ENCODE results near the gene PBX1.

Gene PBX1

DNA sequence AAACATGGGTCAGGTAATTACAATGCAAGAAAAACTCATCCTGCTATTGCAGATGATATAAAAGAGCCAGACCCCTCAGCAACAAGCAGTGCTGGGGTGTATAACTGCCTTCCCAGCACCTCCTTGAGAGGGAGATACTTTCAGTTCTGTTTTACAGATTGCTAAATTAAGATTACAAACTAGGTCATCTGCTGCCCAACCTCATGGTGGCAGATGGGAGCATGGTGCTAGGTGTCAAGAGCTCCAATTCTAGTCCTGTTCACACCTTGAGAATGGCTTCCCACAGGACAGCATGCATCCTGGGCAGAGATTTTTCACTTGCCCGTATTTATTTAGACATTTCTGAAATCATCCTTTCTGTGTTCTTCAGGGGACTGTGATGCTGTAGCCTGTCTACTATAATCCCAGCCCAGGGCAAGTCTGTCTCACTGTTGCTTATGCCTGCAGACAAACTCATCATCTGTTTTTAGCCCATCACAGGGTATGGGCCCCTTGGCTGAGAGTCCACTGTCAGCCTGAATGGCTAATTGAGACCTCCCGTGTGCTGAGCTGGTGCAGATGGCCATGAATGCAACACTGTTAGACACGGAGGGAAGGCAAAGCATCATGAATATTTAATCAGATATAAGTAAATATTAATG is 40.2 kb upstream of the PBX1 start:
- no peaks in the 10 kb centered on the region for H4K20me1 ChIP-seq (ENCODE audit: insufficient read depth, low read length)
- peaks cover 12% of the 10 kb centered on the region for H3K4me1 ChIP-seq (ENCODE audit: low read length)
- H3K9ac ChIP-seq (ENCODE audit: low read length), result no peak overlapping the region
- H3K4me2 ChIP-seq (ENCODE audit: low read depth, low read length), result peak overlapping the region; percentile 40
- TF ChIP-seq EZH2phosphoT487 (IDR thresholded peaks at IDR 0.05; ENCODE audit: low read length) (no peak), EZH2 (optimal IDR thresholded peaks at IDR 0.05; ENCODE audit: low read depth, low read length) (no peak)
- TF ChIP-seq, protein P1, sequence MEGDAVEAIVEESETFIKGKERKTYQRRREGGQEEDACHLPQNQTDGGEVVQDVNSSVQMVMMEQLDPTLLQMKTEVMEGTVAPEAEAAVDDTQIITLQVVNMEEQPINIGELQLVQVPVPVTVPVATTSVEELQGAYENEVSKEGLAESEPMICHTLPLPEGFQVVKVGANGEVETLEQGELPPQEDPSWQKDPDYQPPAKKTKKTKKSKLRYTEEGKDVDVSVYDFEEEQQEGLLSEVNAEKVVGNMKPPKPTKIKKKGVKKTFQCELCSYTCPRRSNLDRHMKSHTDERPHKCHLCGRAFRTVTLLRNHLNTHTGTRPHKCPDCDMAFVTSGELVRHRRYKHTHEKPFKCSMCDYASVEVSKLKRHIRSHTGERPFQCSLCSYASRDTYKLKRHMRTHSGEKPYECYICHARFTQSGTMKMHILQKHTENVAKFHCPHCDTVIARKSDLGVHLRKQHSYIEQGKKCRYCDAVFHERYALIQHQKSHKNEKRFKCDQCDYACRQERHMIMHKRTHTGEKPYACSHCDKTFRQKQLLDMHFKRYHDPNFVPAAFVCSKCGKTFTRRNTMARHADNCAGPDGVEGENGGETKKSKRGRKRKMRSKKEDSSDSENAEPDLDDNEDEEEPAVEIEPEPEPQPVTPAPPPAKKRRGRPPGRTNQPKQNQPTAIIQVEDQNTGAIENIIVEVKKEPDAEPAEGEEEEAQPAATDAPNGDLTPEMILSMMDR (IDR thresholded peaks at IDR 0.05; ENCODE audit: low read length), result peak; percentile 67
- H3K79me2 ChIP-seq (ENCODE audit: low read length), result no peaks in the 10 kb centered on the region
- DNase-seq, result peak; percentile 83
- H3F3A ChIP-seq (ENCODE audit: insufficient read depth, low read length), result no peaks in the 10 kb centered on the region
- H3K27me3 ChIP-seq (replicated peaks; ENCODE audit: insufficient read depth, low read length), result no peaks in the 10 kb centered on the region
- H3K27ac ChIP-seq (ENCODE audit: low read length), result no peak overlapping the region
- no peaks in the 10 kb centered on the region for H3K9me3 ChIP-seq (replicated peaks; ENCODE audit: insufficient read depth, low read length)
- H3K36me3 ChIP-seq (replicated peaks; ENCODE audit: insufficient read depth, low read length), result no peaks in the 10 kb centered on the region
- no peaks in the 10 kb centered on the region for H3K9me2 ChIP-seq (replicated peaks; ENCODE audit: insufficient read depth, low read length)
- H3K4me3 ChIP-seq (ENCODE audit: low read length), result no peak overlapping the region
- peak overlapping the region; percentile 26; the same call in 1 of the 2 replicates for H2AFZ ChIP-seq (ENCODE audit: low read length)

DNA sequence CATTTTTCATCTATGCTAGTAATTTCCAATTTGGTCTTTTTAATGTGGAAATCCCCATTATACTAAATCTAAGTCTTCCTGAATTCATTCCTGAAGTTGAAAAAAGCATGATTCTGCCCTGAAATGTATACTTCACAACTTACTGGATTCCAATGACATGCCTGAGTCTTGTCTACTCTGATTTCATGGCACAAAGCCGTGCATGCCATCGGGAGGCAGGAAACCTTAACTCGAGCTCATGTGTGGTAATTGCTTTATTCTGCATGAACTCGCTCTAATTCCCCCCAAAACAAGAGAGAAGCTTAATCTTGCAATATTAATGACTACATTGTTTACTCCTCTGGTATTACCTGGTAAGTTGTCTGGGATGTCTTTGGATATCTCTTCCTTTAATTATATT is 39.6 kb upstream of the PBX1 start:
- Histone ChIP-seq H3K79me2 (ENCODE audit: low read length) (no peaks in the 10 kb centered on the region), H3K4me3 (ENCODE audit: low read length) (no peak overlapping the region), H3K4me2 (ENCODE audit: low read depth, low read length) (no peak overlapping the region), H3K9ac (ENCODE audit: low read length) (no peak overlapping the region), H3F3A (ENCODE audit: insufficient read depth, low read length) (no peaks in the 10 kb centered on the region), H3K27ac (ENCODE audit: low read length) (no peak overlapping the region), H3K9me2 (replicated peaks; ENCODE audit: insufficient read depth, low read length) (no peaks in the 10 kb centered on the region), H4K20me1 (ENCODE audit: insufficient read depth, low read length) (no peaks in the 10 kb centered on the region), H3K27me3 (replicated peaks; ENCODE audit: insufficient read depth, low read length) (no peaks in the 10 kb centered on the region), H3K4me1 (ENCODE audit: low read length) (peaks cover 12% of the 10 kb centered on the region), H2AFZ (ENCODE audit: low read length) (no peak overlapping the region), H3K9me3 (replicated peaks; ENCODE audit: insufficient read depth, low read length) (no peaks in the 10 kb centered on the region), H3K36me3 (replicated peaks; ENCODE audit: insufficient read depth, low read length) (no peaks in the 10 kb centered on the region)
- DNase-seq, result no peak
- TF ChIP-seq EZH2 (optimal IDR thresholded peaks at IDR 0.05; ENCODE audit: low read depth, low read length), result no peak
- no peak for TF ChIP-seq EZH2phosphoT487 (IDR thresholded peaks at IDR 0.05; ENCODE audit: low read length)
- TF ChIP-seq, protein P1 (IDR thresholded peaks at IDR 0.05; ENCODE audit: low read length), result no peak

DNA sequence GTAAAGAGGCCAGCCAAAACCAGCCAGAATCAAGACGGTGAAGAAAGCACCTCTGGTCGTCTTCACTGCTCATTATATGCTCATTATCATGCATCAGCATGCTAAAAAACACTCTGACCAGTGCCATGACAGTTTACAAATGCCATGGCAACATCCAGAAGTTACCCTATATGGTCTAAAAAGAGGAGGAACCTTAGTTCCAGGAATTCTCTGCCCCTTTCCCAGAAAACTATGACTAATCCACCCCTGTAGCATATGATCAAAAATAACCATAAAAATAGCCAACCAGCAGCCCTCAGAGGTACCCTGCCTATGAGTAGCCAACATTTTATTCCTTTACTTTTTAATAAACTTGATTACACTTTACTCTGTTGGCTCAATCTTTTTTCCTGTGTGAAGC is 34.2 kb upstream of the PBX1 start:
- no peaks in the 10 kb centered on the region for H3K27me3 ChIP-seq (replicated peaks; ENCODE audit: insufficient read depth, low read length)
- H3K9me3 ChIP-seq (replicated peaks; ENCODE audit: insufficient read depth, low read length), result no peaks in the 10 kb centered on the region
- H3K79me2 ChIP-seq (ENCODE audit: low read length), result no peaks in the 10 kb centered on the region
- no peaks in the 10 kb centered on the region for H3K9me2 ChIP-seq (replicated peaks; ENCODE audit: insufficient read depth, low read length)
- no peaks in the 10 kb centered on the region for H3F3A ChIP-seq (ENCODE audit: insufficient read depth, low read length)
- H3K4me3 ChIP-seq (ENCODE audit: low read length), result no peak overlapping the region
- TF ChIP-seq EZH2phosphoT487 (IDR thresholded peaks at IDR 0.05; ENCODE audit: low read length) (no peak), EZH2 (optimal IDR thresholded peaks at IDR 0.05; ENCODE audit: low read depth, low read length) (no peak)
- TF ChIP-seq, protein P1 (IDR thresholded peaks at IDR 0.05; ENCODE audit: low read length), result no peak
- no peaks in the 10 kb centered on the region for H4K20me1 ChIP-seq (ENCODE audit: insufficient read depth, low read length)
- no peak overlapping the region for H3K27ac ChIP-seq (ENCODE audit: low read length)
- H3K9ac ChIP-seq (ENCODE audit: low read length), result no peak overlapping the region
- no peaks in the 10 kb centered on the region for H3K36me3 ChIP-seq (replicated peaks; ENCODE audit: insufficient read depth, low read length)
- H3K4me2 ChIP-seq (ENCODE audit: low read depth, low read length), result no peak overlapping the region
- H2AFZ ChIP-seq (ENCODE audit: low read length), result no peak overlapping the region
- no peak for DNase-seq
- H3K4me1 ChIP-seq (ENCODE audit: low read length), result no peaks in the 10 kb centered on the region
